Psoas muscle (tissue), 8 donors: ENCODE measurements around the gene NFATC2. TPM values are rescaled to one million over a fixed set of nuclear protein-coding genes. Genes with fewer than 3 reads are reported as not detected.

Source experiments
- ATAC-seq, 4 donors: fragments of 200-7000 bp; cut with Tn5 transposase; one replicate each; pipeline ENCODE4 v1.9.1; 2020; ENCODE audit warnings: moderate library complexity in 3 of 4, mild to moderate bottlenecking in 2 of 4
- DNase-seq, 2 donors: peaks; one replicate each; pipeline ENCODE4 v3.0.0-alpha.2; 2020
- H3K27ac ChIP-seq: fragments of 200-600 bp; one replicate; pipeline ENCODE4 v1.8.0; 2022
- H3K27me3 ChIP-seq, 3 donors: fragments of 200-600 bp in 1 of 3; one replicate each; pipeline versions ENCODE4 v1.6.1 to v1.8.0; 2013 to 2022; ENCODE audit warnings: low read length in 2 of 3, mild to moderate bottlenecking in 2 of 3, moderate library complexity in 1 of 3; ENCODE audit not compliant: insufficient read depth in 3 of 3
- H3K36me3 ChIP-seq, 2 donors: fragments of 200-600 bp in 1 of 2; one replicate each; pipeline versions ENCODE4 v1.6.1 to v1.8.0; 2013 to 2022; ENCODE audit warnings: low read depth in 1 of 2, mild to moderate bottlenecking in 1 of 2, moderate library complexity in 1 of 2; ENCODE audit not compliant: insufficient read depth in 1 of 2
- H3K4me1 ChIP-seq: fragments of 200-600 bp; one replicate; pipeline ENCODE4 v1.8.0; 2022
- H3K4me3 ChIP-seq: fragments of 200-600 bp; one replicate; pipeline ENCODE4 v1.8.0; 2022; ENCODE audit warnings: mild to moderate bottlenecking
- H3K9me3 ChIP-seq: fragments of 200-600 bp; one replicate; pipeline ENCODE4 v1.8.0; 2022
- WGBS, 3 donors: extraction: QIAGEN DNeasy Blood & Tissue Kit; methylation state at CpG; one replicate each; pipeline versions ENCODE4 v1.1.6 to v1.1.7; 2013; 5-methylcytosine and 5-hydroxymethylcytosine counted together
- intact Hi-C, 2 donors: fragments of 100-400 bp; cut with DNase I; formaldehyde crosslinking; loops; one replicate each; pipeline versions ENCODE4 v1.11.0 to v1.14.2; 2022
- polyA plus RNA-seq, 3 donors: library from polyadenylated mRNA; stranded (reverse); fragments of 200-250 nt; gene quantifications; one replicate each; pipeline ENCODE4 v1.2.3, GENCODE V29; 2013
- total RNA-seq, 4 donors: library from RNA; stranded (reverse); fragmentation: NEBNext Ultra II Directional in 2 of 4; extraction: Animal tissue kit (Norgen Biotek cat#: 25700) in 2 of 4; gene quantifications; one replicate each; pipeline versions ENCODE4 v1.2.1 to v1.2.4, GENCODE V29; 2021 to 2023
- TF ChIP-seq, protein P1 (sequence below): fragments of 200-600 bp; IDR thresholded peaks from one replicate; pipeline ENCODE4 v1.8.0; 2022; ENCODE audit warnings: antibody characterized with exemption
- donor health status: healthy with polysubstance abuse.
- donor health status: DM: no; HTN: no; CAD: no; lungs with moderate emphysema.
- donor health status: Bipolar disorder and iron deficiency.
- donor health status: healthy.
- donor health status: DM: yes; HTN: yes; CAD: no.
- donor health status: DM: no; HTN: no; CAD: no.
- donor health status: DM: no; HTN: no; CAD: no.
- donor health status: DM: yes; HTN: yes; CAD: no.

Gene NFATC2
- total and polyA plus RNA-seq, 7 donors = 0.18 to 3.1 (median 0.64) TPM

- ATAC-seq (no peak), DNase-seq (no peak)
- peaks cover 34% of the 10 kb centered on the region for H3K4me1 ChIP-seq
Observed at GRCh38 chr20:51452734-51453365, 89.7 kb downstream of the NFATC2 start.

DNA sequence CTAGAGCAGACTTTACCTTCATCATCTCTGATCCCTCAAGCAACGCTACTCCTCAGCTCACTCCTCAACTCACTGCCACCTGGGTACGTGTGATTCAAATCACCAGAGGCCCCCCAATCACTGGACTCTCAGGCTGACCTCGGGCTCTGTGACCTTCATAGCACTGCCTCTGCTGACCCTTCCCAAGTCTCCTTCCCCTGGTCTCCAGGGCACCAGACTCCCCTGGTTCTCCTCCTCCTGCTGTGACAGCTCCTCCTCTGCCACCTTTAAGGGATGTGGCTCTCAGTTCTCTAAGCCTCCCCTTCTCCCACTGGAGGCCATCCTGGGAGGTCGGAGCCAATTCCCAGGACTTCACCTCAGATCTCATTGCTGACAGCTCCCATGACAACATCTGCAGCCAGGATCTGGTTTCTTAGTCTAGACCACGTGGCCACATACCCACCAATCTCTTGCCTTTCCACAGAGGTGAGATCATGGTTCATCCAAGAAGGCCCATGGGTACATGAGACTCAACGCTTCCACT lies 90.4 kb downstream of the NFATC2 start:
- Histone ChIP-seq H3K4me3 (no peak overlapping the region), H3K36me3 (peaks cover 0 to 15% of the 10 kb centered on the region in 2 donors), H3K27ac (no peak overlapping the region), H3K9me3 (no peaks in the 10 kb centered on the region), H3K27me3 (no peaks in the 10 kb centered on the region), H3K4me1 (peaks cover 39% of the 10 kb centered on the region)
- DNase-seq (no peak), ATAC-seq (no peak)
- TF ChIP-seq, protein P1, sequence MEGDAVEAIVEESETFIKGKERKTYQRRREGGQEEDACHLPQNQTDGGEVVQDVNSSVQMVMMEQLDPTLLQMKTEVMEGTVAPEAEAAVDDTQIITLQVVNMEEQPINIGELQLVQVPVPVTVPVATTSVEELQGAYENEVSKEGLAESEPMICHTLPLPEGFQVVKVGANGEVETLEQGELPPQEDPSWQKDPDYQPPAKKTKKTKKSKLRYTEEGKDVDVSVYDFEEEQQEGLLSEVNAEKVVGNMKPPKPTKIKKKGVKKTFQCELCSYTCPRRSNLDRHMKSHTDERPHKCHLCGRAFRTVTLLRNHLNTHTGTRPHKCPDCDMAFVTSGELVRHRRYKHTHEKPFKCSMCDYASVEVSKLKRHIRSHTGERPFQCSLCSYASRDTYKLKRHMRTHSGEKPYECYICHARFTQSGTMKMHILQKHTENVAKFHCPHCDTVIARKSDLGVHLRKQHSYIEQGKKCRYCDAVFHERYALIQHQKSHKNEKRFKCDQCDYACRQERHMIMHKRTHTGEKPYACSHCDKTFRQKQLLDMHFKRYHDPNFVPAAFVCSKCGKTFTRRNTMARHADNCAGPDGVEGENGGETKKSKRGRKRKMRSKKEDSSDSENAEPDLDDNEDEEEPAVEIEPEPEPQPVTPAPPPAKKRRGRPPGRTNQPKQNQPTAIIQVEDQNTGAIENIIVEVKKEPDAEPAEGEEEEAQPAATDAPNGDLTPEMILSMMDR = no peak
- intact Hi-C loops = no loop called here
- 73 to 87% (median 75%) methylated on average over 6 of the region's 6 CpGs for WGBS, 3 donors

More at GRCh38 chr20:51452734-51453365, 89.7 kb downstream of the NFATC2 start:
- peaks cover 0 to 15% of the 10 kb centered on the region in 2 donors for H3K36me3 ChIP-seq
- H3K27me3 ChIP-seq = no peaks in the 10 kb centered on the region
- WGBS, 3 donors = 89 to 93% (median 92%) methylated on average over 13 of the region's 13 CpGs
- intact Hi-C loops = no loop called here
- no peak overlapping the region for H3K27ac ChIP-seq
- H3K4me3 ChIP-seq = no peak overlapping the region
- TF ChIP-seq, protein P1 = no peak
- no peaks in the 10 kb centered on the region for H3K9me3 ChIP-seq

- TF ChIP-seq, protein P1 = no peak
- ATAC-seq = no peak
- intact Hi-C loops = no loop called here
- Histone ChIP-seq H3K27me3 (no peaks in the 10 kb centered on the region), H3K36me3 (peaks cover 0 to 15% of the 10 kb centered on the region in 2 donors), H3K27ac (no peak overlapping the region), H3K4me1 (peaks cover 40% of the 10 kb centered on the region), H3K4me3 (no peak overlapping the region), H3K9me3 (no peaks in the 10 kb centered on the region)
- 97 to 98% (median 98%) methylated on average over 12 of the region's 12 CpGs for WGBS, 3 donors
- DNase-seq = no peak
Observed at GRCh38 chr20:51451484-51451883, 91.0 kb downstream of the NFATC2 start.

GRCh38 chr20:51450984-51451383 lies 91.5 kb downstream of the NFATC2 start:
- ATAC-seq (no peak), DNase-seq (no peak)
- Histone ChIP-seq H3K4me3 (no peak overlapping the region), H3K36me3 (peaks cover 0 to 15% of the 10 kb centered on the region in 2 donors), H3K4me1 (peaks cover 39% of the 10 kb centered on the region), H3K27ac (peak overlapping the region; percentile 85), H3K9me3 (no peaks in the 10 kb centered on the region), H3K27me3 (no peaks in the 10 kb centered on the region)
- TF ChIP-seq, protein P1 = no peak
- intact Hi-C loops = no loop called here
- 70 to 84% (median 80%) methylated on average over 3 of the region's 3 CpGs for WGBS, 3 donors
